HG03378 (cell line): ENCODE results near the gene FEM1A.
"Not testable (repeated sequence)": the region's sequence is repeated elsewhere in the genome, so short reads cannot be mapped to it uniquely, and the experiment has no call there.

ENCODE experiments used
- ATAC-seq: cut with Tn5 transposase; IDR thresholded peaks from one replicate; pipeline ENCODE4 v1.9.1; 2021; ENCODE audit warnings: mild to moderate bottlenecking, moderate library complexity; ENCODE audit not compliant: unreplicated experiment

Gene FEM1A

DNA sequence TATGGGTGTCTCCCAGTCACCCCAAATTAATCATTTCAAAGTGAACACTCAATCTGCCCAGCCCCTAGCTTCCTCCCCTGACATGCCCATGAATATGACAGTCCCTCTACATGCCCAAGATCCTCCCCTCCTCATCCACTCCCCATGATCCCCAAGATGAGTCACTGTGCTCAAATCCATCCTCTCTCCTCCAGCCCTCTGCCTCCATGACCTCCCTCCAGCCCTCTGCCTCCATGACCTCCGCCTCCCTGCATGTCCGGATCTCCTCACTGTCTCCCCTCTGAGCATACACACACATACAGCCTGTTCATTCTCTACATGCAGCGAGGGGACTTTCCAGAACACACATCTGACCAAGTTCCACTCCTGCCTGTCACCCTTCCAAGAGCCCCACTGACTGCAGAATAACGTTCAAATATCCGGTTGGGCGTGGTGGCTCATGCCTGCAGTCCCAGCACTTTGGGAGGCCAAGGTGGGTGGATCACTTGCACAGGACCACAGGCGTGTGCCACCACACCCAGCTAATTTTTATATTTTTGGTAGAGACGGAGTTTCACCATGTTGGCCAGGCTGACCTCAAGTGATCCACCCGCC is 18.4 kb upstream of the FEM1A start:
- no peak for ATAC-seq

DNA sequence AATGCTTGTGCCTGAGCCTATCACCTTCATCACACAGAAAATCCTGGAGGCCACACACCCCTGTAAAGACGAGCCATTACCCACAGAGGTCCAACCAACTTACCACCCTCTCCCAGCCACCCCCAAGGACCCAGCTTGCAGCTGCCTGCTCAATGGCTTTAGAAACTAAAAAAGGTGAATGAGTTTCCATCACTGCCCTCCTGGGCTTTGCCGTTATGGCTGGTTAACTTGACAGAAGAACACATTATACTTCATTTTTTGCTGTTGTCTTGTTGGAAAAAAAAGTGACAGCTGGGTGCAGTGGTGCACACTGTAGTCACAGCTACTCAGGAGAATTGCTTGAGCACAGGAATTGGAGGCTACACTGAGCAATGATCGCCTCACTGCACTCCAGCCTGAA is 17.4 kb upstream of the FEM1A start:
- no peak for ATAC-seq

DNA sequence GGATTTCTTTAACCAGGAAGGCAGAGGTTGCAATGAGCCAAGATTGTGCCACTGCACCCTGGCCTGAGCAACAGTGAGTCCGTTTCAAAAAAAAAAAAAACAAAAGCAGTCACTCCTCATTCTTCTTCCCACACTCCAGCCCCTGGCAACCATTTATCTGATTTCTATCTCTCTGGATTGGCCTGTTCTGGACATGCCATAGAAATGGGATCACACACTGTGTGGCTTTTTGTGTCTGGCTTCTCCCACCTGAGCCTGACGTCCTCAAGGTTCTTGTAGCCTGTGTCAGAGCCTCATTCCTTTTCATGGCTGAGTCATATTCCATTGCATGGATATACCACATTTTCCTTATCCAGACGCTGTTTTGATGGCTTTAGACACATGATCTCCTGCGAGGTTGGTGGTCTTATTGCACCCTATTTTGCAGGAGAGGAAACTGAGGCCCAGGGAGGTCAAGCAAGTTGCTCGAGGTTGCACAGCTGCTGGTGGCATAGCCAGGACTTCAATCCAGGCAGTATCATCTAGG is 15.8 kb upstream of the FEM1A start:
- ATAC-seq, result no peak

GRCh38 chr19:4776436-4777211 is 14.9 kb upstream of the FEM1A start:
- ATAC-seq, result no peak

GRCh38 chr19:4778124-4778523 is 13.4 kb upstream of the FEM1A start:
- not testable (repeated sequence) for ATAC-seq

DNA sequence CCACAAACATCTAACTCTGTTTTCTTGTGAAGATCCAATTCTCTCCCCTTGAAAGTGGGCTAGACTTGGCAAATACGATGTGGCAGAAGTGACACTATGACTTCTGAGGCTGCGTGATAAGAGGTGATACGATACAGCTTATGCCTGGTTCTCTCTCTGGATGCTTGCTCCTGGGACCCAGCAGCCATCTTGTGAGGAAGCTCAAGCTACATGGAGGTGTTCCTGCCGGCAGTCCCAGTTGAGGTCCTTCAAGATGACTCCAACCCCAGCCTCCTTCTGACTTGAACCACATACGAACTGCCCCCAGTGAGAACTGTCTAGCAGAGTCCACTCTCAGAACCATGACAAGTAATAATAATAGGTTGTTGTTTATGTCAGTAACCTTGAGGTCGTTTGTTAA is 10.7 kb upstream of the FEM1A start:
- ATAC-seq, result no peak

GRCh38 chr19:4781801-4782200 is 9.7 kb upstream of the FEM1A start:
- ATAC-seq, result no peak

DNA sequence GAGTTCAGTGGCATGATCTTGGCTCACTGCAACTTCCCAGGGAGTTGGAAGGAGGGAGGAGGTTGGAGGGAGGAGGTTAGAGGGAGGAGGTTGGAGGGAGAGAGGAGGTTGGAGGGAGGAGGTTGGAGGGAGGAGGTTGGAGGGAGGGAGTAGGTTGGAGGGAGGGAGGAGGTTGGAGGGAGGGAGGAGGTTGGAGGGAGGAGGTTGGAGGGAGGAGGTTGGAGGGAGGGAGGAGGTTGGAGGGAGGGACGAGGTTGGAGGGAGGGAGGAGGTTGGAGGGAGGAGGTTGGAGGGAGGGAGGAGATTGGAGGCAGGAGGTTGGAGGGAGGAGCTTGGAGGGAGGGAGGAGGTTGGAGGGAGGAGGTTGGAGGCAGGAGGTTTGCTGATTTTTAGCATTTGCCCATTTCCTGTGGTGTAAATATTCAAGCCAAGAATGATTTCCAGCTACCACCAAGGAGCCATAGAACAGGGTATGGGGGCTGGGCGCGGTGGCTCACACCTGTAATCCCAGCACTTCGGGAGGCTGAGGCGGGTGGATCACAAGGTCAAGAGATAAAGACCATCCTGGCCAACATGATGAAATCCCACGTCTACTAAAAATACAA is 5.0 kb upstream of the FEM1A start:
- not testable (repeated sequence) for ATAC-seq

GRCh38 chr19:4792019-4792865 is 708 bp downstream of the FEM1A start:
- not testable (repeated sequence) for ATAC-seq

DNA sequence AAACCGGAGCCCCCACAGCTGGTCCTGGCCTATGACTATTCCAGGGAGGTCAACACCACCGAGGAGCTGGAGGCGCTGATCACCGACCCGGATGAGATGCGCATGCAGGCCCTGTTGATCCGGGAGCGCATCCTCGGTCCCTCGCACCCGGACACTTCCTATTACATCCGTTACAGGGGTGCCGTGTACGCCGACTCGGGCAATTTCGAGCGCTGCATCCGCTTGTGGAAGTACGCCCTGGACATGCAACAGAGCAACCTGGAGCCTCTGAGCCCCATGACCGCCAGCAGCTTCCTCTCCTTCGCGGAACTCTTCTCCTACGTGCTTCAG is 1.3 kb downstream of the FEM1A start:
- ATAC-seq, result not testable (repeated sequence)

DNA sequence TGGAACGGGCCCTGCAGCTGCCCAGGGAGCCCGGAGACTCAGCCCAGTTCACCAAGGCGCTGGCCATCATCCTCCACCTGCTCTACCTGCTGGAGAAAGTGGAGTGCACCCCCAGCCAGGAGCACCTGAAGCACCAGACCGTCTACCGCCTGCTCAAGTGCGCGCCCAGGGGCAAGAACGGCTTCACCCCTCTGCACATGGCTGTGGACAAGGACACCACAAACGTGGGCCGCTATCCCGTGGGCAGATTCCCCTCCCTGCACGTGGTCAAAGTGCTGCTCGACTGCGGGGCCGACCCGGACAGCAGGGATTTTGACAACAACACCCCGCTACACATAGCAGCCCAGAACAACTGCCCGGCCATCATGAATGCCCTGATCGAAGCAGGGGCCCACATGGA is 1.7 kb downstream of the FEM1A start:
- ATAC-seq, result not testable (repeated sequence)

- no peak for ATAC-seq
Observed at GRCh38 chr19:4794971-4795370, 3.4 kb downstream of the FEM1A start.

- ATAC-seq, result no peak
Observed at GRCh38 chr19:4795400-4795799, 3.9 kb downstream of the FEM1A start.

DNA sequence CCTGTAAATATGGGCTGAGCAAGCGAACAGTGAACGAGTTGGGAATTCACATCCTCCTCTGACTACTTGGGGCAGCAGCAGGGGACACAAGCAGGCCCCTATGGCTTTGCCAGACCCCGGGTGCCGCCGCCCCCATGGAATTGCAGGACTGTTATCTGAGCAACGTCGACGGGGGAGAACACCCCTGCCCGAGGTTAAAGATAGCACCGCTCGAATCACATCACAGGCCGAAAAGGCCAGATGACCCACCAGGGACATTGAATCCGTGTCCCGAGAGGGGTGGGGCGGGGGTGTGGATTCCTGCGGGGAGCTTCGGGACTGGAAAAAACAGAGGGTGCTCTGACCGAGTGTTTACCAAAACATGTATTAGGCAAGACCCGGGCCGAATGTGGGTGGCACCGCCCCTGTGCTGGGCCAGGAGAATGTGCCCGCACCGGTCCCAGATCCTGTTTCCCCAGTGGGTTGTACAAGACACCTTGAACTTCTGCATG is 9.1 kb downstream of the FEM1A start:
- ATAC-seq, result no peak

DNA sequence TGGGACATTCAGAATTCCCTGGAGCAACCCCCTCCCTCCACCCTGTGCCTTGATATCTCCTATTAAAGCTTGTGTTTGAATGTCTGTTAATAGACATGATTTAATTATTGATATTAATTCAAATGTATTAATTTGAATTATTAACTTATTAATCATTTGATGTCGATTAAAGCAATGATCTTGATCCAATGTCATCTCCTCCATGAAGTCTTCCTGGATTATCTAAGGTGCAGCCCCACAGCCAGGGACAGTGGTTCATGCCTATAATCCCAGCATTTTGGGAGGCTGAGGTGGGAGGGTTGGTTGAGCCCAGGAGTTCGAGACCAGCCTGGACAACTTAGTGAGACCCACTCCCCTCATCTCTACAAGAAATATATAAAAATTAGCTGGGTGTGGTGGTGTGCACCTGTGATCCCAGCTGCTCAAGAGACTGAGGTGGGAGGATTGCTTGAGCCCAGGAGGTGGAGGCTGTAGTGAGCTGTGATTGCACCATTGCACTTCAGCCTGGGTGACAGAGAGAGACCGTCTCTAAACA is 9.6 kb downstream of the FEM1A start:
- no peak for ATAC-seq

- ATAC-seq, result no peak
Observed at GRCh38 chr19:4802711-4803110, 11.2 kb downstream of the FEM1A start.

DNA sequence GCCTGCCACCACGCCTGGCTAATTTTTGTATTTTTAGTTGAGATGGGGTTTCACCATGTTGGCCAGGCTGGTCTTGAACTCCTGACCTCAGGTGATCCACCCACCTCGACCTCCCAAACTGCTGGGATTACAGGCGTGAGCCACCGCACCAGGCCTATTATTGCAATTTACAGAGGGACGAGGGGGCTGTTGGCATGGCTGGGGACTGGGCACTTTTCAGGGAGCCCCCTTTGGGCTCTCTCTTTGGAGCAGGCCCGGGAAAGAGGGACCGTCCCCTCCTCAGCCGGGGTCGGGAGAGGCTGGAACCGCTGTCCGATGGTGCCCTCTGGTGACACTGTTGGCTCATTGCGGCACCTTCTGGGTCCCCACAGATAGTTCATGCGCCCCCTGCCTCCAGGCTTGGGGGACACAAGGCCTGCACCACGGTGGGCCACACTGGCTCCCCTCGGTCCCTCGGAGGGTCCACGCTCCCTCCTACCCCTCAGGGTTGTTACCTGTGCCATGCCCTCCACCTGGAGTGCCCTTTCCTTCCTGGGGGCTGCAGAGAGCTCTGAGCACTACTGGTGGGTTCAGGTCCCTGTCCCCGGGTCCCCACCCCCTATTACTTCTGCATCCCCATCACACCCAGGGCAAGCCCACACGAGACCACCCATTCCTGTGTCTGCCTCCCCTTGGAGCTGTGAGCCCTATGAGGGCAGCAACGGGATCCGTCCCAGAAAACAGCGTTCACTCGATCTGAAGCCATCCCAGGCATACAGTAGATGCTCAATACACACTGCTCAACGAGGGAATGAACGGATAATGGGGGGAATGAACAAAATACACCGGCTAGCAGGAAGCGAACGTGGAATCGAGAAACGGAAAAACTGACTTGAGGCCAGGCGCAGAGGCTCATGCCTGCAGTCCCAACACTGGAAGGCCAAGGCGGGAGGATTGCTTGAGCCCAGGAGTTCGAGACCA is 12.5 kb downstream of the FEM1A start:
- no peak for ATAC-seq

DNA sequence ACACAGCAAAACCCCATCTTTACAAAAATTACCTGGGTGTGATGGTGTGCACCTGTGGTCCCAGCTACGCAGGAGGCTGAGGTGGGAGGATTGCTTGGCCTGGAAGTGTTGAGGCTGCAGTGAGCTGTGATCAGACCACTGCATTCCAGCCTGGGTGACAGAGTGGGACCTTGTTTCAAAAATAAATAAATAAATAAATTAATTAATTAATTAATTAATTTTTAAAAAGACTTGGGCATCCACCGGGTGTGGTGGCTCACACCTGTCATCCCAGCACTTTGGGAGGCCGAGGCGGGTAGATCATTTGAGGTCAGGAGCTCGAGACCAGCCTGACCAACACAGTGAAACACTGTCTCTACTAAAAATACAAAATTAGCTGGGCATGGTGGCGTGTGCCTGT is 13.6 kb downstream of the FEM1A start:
- not testable (repeated sequence) for ATAC-seq

DNA sequence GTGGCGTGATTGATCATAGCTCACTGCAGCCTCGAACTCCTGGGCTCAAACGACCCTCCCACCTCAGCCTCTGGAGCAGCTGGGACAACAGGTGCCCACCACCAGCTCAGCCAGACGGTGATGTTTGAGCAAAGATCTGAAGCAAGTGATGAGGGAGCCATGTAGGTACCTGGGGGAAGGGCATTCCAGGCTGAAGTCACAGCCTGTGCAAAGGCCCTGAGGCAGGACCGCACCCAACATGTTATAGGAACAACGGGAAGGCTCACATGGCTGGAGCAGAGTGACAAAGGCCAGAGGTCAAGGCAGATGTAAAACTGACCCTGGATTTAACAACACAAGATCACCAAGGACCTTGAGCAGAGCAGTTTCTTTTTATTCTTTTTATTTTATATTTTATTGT is 14.8 kb downstream of the FEM1A start:
- no peak for ATAC-seq

DNA sequence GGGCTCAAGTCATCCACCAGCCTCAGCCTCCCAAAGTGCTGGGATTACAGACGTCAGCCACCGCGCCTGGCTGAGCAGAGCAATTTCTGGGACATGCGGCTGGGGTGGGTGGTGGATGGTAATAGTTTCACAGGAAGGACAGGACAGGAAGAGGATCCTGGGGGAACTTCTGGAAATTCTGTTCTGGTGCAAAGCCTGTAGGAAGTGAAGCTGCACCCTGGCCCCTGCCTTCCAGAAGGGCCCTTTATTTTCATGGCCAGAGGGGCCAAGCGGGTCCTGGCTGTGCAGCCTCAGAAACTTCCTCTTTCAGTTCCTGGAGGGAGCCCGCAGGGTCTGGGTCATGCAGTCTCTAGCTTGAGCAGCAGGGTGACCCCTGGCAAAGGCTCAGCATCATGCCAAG is 15.7 kb downstream of the FEM1A start:
- ATAC-seq, result no peak
